CD4-positive, alpha-beta T cell (primary cell): ENCODE data around the gene ACADSB. TPM values are rescaled to one million over a fixed set of nuclear protein-coding genes. Genes with fewer than 3 reads are reported as not detected.

ENCODE experiments used
- ATAC-seq: fragments of 200-7000 bp; cut with Tn5 transposase; one replicate; pipeline ENCODE4 v1.10.0; 2022; ENCODE audit warnings: mild to moderate bottlenecking; ENCODE audit not compliant: poor library complexity
- CTCF ChIA-PET: fragments of 350-600 bp; sonication (Branson Sonifier 250); formaldehyde crosslinking; loops from one replicate; lab custom pipeline; 2021; ENCODE audit warnings: antibody characterized with exemption, inconsistent platforms; lab: Charles Lee
- POLR2A ChIA-PET: fragments of 350-600 bp; sonication (Branson Sonifier 250); formaldehyde crosslinking; loops from one replicate; lab custom pipeline; 2021; ENCODE audit warnings: antibody characterized with exemption, inconsistent platforms; lab: Charles Lee
- DNase-seq, 14 experiments: peaks; one replicate each; pipeline ENCODE4 v3.0.0-alpha.2; 2013 to 2020; ENCODE audit warnings: mixed read lengths in 2 of 14
- H3K27ac ChIP-seq, 2 donors: one replicate each; pipeline versions ENCODE4 v1.5.1 to v1.7.0; 2013; ENCODE audit warnings: low read length in 2 of 2, low read depth in 1 of 2, mild to moderate bottlenecking in 1 of 2
- H3K27me3 ChIP-seq, 2 experiments: 1 replicate in 1 of 2; 2 replicates in 1 of 2; pipeline versions ENCODE4 v1.6.1 to v1.7.0; 2013; ENCODE audit warnings: low read length in 2 of 2, control low read depth in 1 of 2, mild to moderate bottlenecking in 1 of 2, moderate library complexity in 1 of 2; ENCODE audit not compliant: insufficient read depth in 2 of 2, control insufficient read depth in 1 of 2
- H3K36me3 ChIP-seq: one replicate; pipeline ENCODE4 v1.6.1; 2013; ENCODE audit warnings: low read length, control low read depth; ENCODE audit not compliant: insufficient read depth
- H3K4me1 ChIP-seq: one replicate; pipeline ENCODE4 v1.6.1; 2013; ENCODE audit warnings: low read length, control low read depth; ENCODE audit not compliant: insufficient read depth
- H3K4me3 ChIP-seq: one replicate; pipeline ENCODE4 v1.5.1; 2013; ENCODE audit warnings: mild to moderate bottlenecking, low read length, moderate library complexity
- H3K9me3 ChIP-seq, 2 experiments: 1 replicate in 1 of 2; 2 replicates in 1 of 2; pipeline versions ENCODE4 v1.6.1 to v1.7.0; 2013; ENCODE audit warnings: low read length in 2 of 2, mild to moderate bottlenecking in 2 of 2, control low read depth in 1 of 2, moderate library complexity in 1 of 2; ENCODE audit not compliant: control insufficient read depth in 1 of 2, insufficient read depth in 1 of 2
- H3K27ac Mint-ChIP-seq: one replicate; pipeline ENCODE4 v1.8.0; 2020; ENCODE audit warnings: mixed read lengths
- H3K27me3 Mint-ChIP-seq: one replicate; pipeline ENCODE4 v1.8.0; 2021; ENCODE audit warnings: mixed read lengths
- H3K36me3 Mint-ChIP-seq: one replicate; pipeline ENCODE4 v1.8.0; 2021; ENCODE audit warnings: low read depth, mixed read lengths
- H3K4me1 Mint-ChIP-seq: one replicate; pipeline ENCODE4 v1.8.0; 2021; ENCODE audit warnings: low read depth, mixed read lengths
- H3K4me3 Mint-ChIP-seq: one replicate; pipeline ENCODE4 v1.8.0; 2020; ENCODE audit warnings: mild to moderate bottlenecking, mixed read lengths
- H3K9me3 Mint-ChIP-seq: one replicate; pipeline ENCODE4 v1.8.0; 2020; ENCODE audit warnings: mixed read lengths
- CTCF ChIP-seq: fragments of 200-600 bp; IDR thresholded peaks from one replicate; pipeline ENCODE4 v1.8.0; 2022; ENCODE audit warnings: antibody characterized with exemption, mild to moderate bottlenecking
- intact Hi-C, 2 experiments: fragments of 100-400 bp; cut with DNase I in 1 of 2; cut with micrococcal nuclease in 1 of 2; formaldehyde crosslinking; loops; one replicate each; pipeline versions ENCODE4 v1.15.1 to v1.9.0; 2023 to 2025; cut with DNase I, micrococcal nuclease
- total RNA-seq, 174 experiments: library from RNA in 2 of 174; stranded (reverse) in 2 of 174; gene quantifications; one replicate each; pipeline ENCODE4 v1.2.3 and lab custom pipeline; 2021 to 2026

ACADSB gene
- total RNA-seq, 2 experiments from 2014 or later = 16.6 to 17.9 TPM

- Histone ChIP-seq H3K9me3 (no peaks in the 10 kb centered on the region), H3K27me3 (no peaks in the 10 kb centered on the region), H3K36me3 (peaks cover 51% of the 10 kb centered on the region), H3K4me3 (no peak overlapping the region), H3K27ac (no peak overlapping the region), H3K4me1 (peaks cover 2% of the 10 kb centered on the region)
- no peak overlapping the region for H3K4me3 Mint-ChIP-seq
- H3K4me1 Mint-ChIP-seq = peaks cover 29% of the 10 kb centered on the region
- no peaks in the 10 kb centered on the region for H3K27me3 Mint-ChIP-seq
- ATAC-seq = no peak
- no peak for TF ChIP-seq CTCF
- peaks cover 80% of the 10 kb centered on the region for H3K36me3 Mint-ChIP-seq
- ChIA-PET POLR2A (interaction anchor here (1.7 kb wide), 1 partner anchor 12 kb away, joined by 8 read pairs; no protein-coding TSS in a partner anchor), CTCF (no interaction called here)
- no peaks in the 10 kb centered on the region for H3K9me3 Mint-ChIP-seq
- H3K27ac Mint-ChIP-seq = no peak overlapping the region
- intact Hi-C loops = no loop called here
- no peak for DNase-seq
Measured at GRCh38 chr10:122995936-122996335, 12.9 kb upstream of the ACADSB start.

- ATAC-seq (no peak), DNase-seq (no peak)
- ChIA-PET CTCF (interaction anchor here (1.0 to 1.4 kb wide), 2 partner anchors 10 to 17 kb away, joined by 3 read pairs; no protein-coding TSS in a partner anchor), POLR2A (interaction anchor here (3.9 kb wide), 1 partner anchor 10 kb away, joined by 21 read pairs; the partner anchor contains the start of gene IKZF5)
- Histone ChIP-seq H3K9me3 (no peaks in the 10 kb centered on the region), H3K4me1 (peaks cover 2% of the 10 kb centered on the region), H3K36me3 (peaks cover 45% of the 10 kb centered on the region), H3K4me3 (no peak overlapping the region), H3K27me3 (no peaks in the 10 kb centered on the region), H3K27ac (no peak overlapping the region)
- Mint-ChIP-seq H3K4me1 (peaks cover 41% of the 10 kb centered on the region), H3K36me3 (peaks cover 80% of the 10 kb centered on the region), H3K27me3 (no peaks in the 10 kb centered on the region), H3K9me3 (no peaks in the 10 kb centered on the region), H3K4me3 (no peak overlapping the region), H3K27ac (no peak overlapping the region)
- no peak for TF ChIP-seq CTCF
- intact Hi-C loops = no loop called here
Measured at GRCh38 chr10:122997864-122998263, 10.9 kb upstream of the ACADSB start.

DNA sequence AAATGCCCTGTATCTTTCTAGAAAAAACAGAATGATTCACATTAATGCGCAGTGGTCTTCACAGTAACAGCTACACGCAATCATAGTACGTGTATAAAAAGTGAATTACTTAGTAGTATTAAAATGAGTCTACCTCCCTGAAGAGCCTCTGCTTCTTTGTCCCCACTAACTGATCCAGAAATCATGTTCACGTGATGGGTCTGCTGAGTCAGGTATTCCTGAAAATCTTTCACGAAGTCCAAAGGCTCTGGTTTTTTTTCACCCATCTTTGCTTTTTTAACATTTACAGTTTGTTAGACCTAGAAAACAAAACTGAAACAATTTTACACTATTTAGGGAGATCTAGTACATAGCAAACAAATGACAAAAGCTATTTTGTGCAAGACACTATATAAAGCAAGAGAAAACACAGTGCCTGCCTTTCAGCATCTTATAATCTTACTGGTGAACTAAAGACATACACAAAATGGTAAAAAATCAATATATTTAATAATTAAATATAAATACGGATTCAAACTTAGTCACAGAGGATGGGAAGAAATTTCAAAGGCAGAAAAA, 10.4 kb upstream of the ACADSB start:
- CTCF ChIA-PET = interaction anchor here (0.8 to 1.4 kb wide), 3 partner anchors 9 to 1061 kb away, joined by 3 read pairs; no protein-coding TSS in a partner anchor
- Mint-ChIP-seq H3K36me3 (peaks cover 76% of the 10 kb centered on the region), H3K27ac (no peak overlapping the region), H3K4me1 (peaks cover 44% of the 10 kb centered on the region), H3K9me3 (no peaks in the 10 kb centered on the region), H3K27me3 (no peaks in the 10 kb centered on the region), H3K4me3 (no peak overlapping the region)
- POLR2A ChIA-PET = interaction anchor here (3.9 kb wide), 1 partner anchor 9 kb away, joined by 21 read pairs; the partner anchor contains the start of gene IKZF5
- intact Hi-C loops = no loop called here
- ATAC-seq (no peak), DNase-seq (no peak)
- Histone ChIP-seq H3K4me3 (no peak overlapping the region), H3K36me3 (peaks cover 45% of the 10 kb centered on the region), H3K4me1 (peaks cover 2% of the 10 kb centered on the region), H3K27me3 (no peaks in the 10 kb centered on the region), H3K27ac (no peak overlapping the region), H3K9me3 (no peaks in the 10 kb centered on the region)
- no peak for TF ChIP-seq CTCF
